Peyer's patch (tissue), 4 donors: ENCODE data around the gene TUBB3.

Experiments used
- POLR2A ChIP-seq, 2 donors: fragments of 450-650 bp; IDR thresholded peaks; one replicate each; pipeline ENCODE4 v1.5.1; 2017; ENCODE audit warnings: antibody characterized with exemption in 2 of 2, mild to moderate bottlenecking in 2 of 2, moderate library complexity in 2 of 2
- TF ChIP-seq, protein P1 (sequence below), 6 experiments: fragments of 450-650 bp in 4 of 6; fragments of 200-600 bp in 2 of 6; sonication (generic) in 1 of 6; IDR thresholded peaks; one replicate each; pipeline ENCODE4 v1.5.1; 2017 to 2019; ENCODE audit warnings: antibody characterized with exemption in 6 of 6, mild to moderate bottlenecking in 3 of 6, moderate library complexity in 1 of 6

DNA sequence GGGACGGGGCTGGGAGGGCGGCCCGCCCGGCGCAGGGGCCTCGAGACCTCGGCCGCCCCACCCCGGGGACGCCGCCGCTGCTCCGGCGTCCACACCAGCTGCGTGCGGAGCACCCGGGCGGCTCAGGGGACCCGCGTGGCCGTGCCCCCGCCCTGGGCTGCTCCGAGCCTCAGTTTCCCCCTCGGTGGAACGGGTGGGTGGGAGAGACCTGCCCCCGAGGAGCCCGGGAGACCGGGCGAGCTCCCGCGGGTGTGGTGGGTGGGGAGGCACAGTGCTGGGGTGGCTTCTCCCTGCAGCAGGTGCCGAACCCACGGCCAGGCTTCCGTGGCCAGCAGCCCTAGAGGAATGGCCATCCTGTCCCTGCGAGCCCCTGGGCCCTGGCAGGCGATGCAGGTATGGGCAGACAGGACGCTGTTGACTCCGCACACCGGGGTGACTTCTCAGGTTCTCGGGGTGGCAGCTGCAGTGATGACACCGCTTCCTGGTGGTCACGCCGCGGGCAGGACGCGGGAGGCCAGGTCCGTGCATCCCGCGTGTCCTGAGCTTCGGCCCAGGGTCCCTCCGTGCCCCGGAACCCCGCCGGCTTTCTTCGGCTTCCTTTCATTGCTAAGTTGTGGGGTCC is 26.1 kb downstream of the TUBB3 start:
- TF ChIP-seq, protein P1, sequence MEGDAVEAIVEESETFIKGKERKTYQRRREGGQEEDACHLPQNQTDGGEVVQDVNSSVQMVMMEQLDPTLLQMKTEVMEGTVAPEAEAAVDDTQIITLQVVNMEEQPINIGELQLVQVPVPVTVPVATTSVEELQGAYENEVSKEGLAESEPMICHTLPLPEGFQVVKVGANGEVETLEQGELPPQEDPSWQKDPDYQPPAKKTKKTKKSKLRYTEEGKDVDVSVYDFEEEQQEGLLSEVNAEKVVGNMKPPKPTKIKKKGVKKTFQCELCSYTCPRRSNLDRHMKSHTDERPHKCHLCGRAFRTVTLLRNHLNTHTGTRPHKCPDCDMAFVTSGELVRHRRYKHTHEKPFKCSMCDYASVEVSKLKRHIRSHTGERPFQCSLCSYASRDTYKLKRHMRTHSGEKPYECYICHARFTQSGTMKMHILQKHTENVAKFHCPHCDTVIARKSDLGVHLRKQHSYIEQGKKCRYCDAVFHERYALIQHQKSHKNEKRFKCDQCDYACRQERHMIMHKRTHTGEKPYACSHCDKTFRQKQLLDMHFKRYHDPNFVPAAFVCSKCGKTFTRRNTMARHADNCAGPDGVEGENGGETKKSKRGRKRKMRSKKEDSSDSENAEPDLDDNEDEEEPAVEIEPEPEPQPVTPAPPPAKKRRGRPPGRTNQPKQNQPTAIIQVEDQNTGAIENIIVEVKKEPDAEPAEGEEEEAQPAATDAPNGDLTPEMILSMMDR (IDR thresholded peaks at IDR 0.05), result no peak
- no peak for TF ChIP-seq POLR2A (IDR thresholded peaks at IDR 0.05)
